GM18508 (cell line): ENCODE results near the gene TMEM151A.
"Not testable (repeated sequence)": the region's sequence is repeated elsewhere in the genome, so short reads cannot be mapped to it uniquely, and the experiment has no call there.

ENCODE experiments used
- ATAC-seq: cut with Tn5 transposase; IDR thresholded peaks from one replicate; pipeline ENCODE4 v1.9.1; 2021; ENCODE audit warnings: moderate number of reproducible peaks; ENCODE audit not compliant: insufficient read depth, unreplicated experiment

Gene TMEM151A

GRCh38 chr11:66291706-66292542 lies at the start of gene TMEM151A:
Gene TMEM151A, plus strand, starts transcription at chr11:66291894. Its CDS starts 120 bp downstream, at chr11:66292014.
- ATAC-seq, result no peak

- ATAC-seq, result no peak
Observed at GRCh38 chr11:66242095-66242765, 49.5 kb upstream of the TMEM151A start.

- ATAC-seq, result no peak
Observed at GRCh38 chr11:66243782-66244535, 47.7 kb upstream of the TMEM151A start.

GRCh38 chr11:66247295-66247694 lies 44.4 kb upstream of the TMEM151A start:
- ATAC-seq, result no peak

- no peak for ATAC-seq
Observed at GRCh38 chr11:66247801-66248200, 43.9 kb upstream of the TMEM151A start.

- ATAC-seq, result no peak
Observed at GRCh38 chr11:66248903-66249302, 42.8 kb upstream of the TMEM151A start.

- ATAC-seq, result no peak
Observed at GRCh38 chr11:66251809-66252208, 39.9 kb upstream of the TMEM151A start.

- not testable (repeated sequence) for ATAC-seq
Observed at GRCh38 chr11:66253081-66253480, 38.6 kb upstream of the TMEM151A start.

- ATAC-seq, result no peak
Observed at GRCh38 chr11:66258473-66258893, 33.2 kb upstream of the TMEM151A start.

GRCh38 chr11:66259225-66259624 lies 32.5 kb upstream of the TMEM151A start:
- no peak for ATAC-seq

- ATAC-seq, result no peak
Observed at GRCh38 chr11:66259956-66260355, 31.7 kb upstream of the TMEM151A start.

- no peak for ATAC-seq
Observed at GRCh38 chr11:66261578-66261977, 30.1 kb upstream of the TMEM151A start.

- ATAC-seq, result no peak
Observed at GRCh38 chr11:66262191-66262590, 29.5 kb upstream of the TMEM151A start.

GRCh38 chr11:66262696-66263095 lies 29.0 kb upstream of the TMEM151A start:
- no peak for ATAC-seq

- no peak for ATAC-seq
Observed at GRCh38 chr11:66263231-66263630, 28.5 kb upstream of the TMEM151A start.

- ATAC-seq, result no peak
Observed at GRCh38 chr11:66263785-66264184, 27.9 kb upstream of the TMEM151A start.

- no peak for ATAC-seq
Observed at GRCh38 chr11:66264383-66264782, 27.3 kb upstream of the TMEM151A start.

GRCh38 chr11:66264914-66265313 lies 26.8 kb upstream of the TMEM151A start:
- no peak for ATAC-seq

GRCh38 chr11:66265531-66266377 lies 25.9 kb upstream of the TMEM151A start:
- no peak for ATAC-seq
